Effector CD4-positive, alpha-beta T cell (primary cell): Measurements from ENCODE around the gene IZUMO1.

Experiments
- DNase-seq: peaks from one replicate; pipeline ENCODE4 v3.0.0-alpha.2; 2020

The IZUMO1 gene

DNA sequence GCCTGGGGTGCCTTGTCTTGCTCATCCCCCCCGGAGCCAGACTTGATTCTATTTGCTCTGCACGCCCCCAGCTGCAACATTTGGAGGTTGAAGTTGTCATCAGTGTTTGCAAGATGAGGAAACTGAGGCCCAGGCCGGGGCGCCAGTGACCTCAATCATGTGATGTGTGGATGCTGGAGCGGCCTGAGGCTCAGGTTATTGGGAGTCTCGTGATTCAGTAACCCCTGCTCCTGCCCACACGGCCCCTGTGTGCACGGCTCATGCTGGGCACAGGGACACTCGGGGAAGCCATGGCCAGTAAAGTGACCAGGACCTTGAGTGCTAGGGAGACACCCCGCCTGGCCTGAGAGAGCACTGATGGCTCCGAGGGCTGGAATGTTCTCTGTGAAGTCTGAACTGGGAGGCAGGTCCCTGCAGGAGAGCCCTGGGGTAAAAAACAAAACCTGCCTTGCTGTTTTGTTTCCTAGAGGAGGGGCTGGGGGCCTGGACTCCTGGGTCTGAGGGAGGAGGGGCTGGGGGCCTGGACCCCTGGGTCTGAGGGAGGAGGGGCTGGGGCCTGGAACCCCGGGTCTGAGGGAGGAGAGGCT, 10.5 kb upstream of the IZUMO1 start:
- DNase-seq = no peak

DNA sequence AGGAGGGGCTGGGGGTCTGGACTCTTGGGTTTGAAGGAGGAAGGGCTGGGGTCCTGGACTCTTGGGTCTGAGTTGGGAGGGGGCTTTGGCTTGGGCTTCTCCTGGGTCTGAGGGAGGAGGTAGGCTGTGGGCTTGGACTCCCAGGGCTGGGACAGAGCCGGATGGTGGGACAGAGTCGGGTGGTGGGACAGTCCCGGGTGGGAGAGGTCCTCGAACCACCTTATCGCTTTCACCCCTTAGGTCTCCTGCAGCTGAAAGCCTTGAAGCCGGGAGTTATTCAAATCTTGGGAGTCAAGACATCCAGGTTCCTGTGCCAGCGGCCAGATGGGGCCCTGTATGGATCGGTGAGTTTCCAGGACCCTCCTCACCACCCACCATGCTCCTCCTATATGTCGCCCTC, 10.0 kb upstream of the IZUMO1 start:
- DNase-seq = no peak

DNA sequence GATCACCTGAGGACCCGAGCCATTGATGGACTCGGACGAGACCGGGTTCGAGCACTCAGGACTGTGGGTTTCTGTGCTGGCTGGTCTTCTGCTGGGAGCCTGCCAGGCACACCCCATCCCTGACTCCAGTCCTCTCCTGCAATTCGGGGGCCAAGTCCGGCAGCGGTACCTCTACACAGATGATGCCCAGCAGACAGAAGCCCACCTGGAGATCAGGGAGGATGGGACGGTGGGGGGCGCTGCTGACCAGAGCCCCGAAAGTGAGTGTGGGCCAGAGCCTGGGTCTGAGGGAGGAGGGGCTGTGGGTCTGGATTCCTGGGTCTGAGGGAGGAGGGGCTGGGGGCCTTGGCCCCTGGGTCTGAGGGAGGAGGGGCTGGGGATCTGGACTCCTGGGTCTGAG, 9.5 kb upstream of the IZUMO1 start:
- DNase-seq = no peak

DNA sequence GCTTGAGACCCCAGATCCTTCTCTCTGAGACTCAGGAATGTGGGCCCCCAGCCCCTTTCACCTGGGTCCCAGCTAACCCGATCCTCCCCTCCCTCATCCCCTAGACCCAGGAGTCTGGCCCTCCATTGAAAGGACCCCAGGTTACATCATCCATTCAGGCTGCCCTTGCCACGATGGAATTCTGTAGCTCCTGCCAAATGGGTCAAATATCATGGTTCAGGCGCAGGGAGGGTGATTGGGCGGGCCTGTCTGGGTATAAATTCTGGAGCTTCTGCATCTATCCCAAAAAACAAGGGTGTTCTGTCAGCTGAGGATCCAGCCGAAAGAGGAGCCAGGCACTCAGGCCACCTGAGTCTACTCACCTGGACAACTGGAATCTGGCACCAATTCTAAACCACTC, 9.1 kb upstream of the IZUMO1 start:
- DNase-seq = no peak

DNA sequence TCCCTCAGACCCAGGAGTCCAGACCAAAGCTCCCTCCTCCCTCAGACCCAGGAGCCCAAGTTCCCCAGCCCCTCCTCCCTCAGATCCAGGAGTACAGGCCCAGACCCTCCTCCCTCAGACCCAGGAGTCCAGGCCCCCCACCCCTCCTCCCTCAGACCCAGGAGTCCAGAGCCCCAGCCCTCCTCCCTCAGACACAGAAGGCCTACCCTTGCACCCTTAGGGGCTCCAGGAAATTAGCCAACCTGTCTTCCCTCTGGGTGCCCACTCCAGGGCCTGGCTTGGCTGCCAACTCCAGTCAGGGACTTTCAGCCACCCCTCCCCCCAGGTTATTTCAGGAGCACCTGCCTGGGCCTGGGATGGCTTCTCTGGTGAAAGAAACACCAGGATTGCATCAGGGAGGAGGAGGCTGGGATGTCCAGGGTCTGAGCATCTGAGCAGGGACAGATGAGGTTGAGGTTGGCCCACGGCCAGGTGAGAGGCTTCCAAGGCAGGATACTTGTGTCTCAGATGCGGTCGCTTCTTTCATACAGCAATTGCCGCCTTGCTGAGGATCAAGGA, 8.5 kb upstream of the IZUMO1 start, which contains the start of gene FGF21:
TSS of gene FGF21 (plus strand) at position 441 of the 558 bp plus-strand sequence. CDS start 713 bp downstream, outside the sequence.
- no peak for DNase-seq

DNA sequence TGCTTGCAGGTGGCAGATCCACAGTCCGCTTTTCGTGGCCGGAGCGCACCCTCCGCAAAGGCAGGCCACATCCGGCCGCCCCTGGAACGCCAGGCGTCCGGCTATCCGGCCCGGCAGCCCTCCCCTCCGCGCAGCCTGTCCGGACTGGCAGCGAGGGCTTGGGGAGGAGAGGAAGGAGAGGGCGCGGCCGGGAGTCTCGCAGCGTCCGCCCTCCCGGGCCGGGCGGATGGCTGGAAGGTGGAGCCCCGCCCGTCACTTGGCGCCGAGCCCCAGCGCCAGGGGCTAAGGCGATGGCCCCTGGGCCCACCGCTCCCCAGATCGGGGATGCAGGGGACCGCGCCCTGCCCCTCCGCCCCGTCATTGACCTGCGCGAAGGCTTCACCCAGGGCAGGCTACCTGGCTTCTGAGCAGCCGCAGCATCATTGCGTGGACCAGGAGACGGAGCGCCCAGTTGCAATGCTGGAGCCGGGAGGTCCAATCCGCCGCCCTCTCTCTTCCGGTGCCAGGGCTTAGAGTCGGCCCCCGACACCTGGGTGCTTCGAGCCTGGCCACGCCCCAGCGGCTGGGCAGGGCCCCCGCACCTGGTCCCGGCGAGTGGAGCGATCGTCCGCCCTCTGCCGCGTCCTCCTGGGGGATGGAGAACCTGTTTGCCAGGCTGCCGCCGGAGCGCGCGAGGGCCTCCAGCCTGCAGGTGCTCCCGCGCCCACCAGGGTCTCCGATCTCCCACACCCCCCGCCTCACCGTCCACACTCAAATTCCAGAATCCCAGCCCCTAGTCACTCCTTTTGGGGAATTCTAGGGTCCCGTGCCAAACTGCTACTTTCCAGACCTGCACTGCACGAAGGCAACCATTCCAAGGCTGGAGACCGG, 6.0 kb upstream of the IZUMO1 start, which contains the start of gene FUT1:
TSS of gene FUT1 (minus strand) at position 146 of the 870 bp plus-strand sequence. CDS start 1,360 bp downstream, outside the sequence.
- DNase-seq = peak; percentile 21

DNA sequence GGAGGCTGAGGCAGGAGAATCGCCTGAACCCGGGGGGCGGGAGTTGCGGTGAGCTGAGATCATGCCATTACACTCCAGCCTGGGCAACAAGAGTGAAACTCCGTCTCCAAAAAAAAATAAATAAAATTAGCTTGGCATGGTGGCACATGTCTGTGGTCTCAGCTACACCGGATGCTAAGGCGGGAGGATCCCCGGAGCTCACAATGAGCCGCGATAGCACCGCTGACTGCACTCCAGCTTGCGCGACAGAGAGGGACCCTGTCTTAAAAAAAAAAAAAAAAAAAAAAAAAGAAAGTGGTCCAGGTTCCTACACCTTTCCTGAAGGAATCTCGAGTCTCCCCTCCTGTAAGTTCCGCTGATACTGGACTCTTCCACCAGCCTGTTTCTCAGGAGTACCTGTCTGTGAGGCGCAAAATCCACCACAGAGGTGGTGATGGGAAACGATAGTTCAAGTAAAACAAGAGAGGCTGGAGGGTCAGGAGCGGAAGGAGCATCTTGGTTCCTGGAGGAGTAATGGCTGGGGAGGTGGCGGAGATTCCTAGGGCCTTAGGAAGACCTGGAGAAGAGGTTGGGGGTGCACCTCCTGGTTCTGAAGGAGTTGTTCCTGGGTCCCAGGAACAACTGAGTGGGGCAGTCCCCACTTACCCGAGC, 5.3 kb upstream of the IZUMO1 start:
- DNase-seq = no peak

DNA sequence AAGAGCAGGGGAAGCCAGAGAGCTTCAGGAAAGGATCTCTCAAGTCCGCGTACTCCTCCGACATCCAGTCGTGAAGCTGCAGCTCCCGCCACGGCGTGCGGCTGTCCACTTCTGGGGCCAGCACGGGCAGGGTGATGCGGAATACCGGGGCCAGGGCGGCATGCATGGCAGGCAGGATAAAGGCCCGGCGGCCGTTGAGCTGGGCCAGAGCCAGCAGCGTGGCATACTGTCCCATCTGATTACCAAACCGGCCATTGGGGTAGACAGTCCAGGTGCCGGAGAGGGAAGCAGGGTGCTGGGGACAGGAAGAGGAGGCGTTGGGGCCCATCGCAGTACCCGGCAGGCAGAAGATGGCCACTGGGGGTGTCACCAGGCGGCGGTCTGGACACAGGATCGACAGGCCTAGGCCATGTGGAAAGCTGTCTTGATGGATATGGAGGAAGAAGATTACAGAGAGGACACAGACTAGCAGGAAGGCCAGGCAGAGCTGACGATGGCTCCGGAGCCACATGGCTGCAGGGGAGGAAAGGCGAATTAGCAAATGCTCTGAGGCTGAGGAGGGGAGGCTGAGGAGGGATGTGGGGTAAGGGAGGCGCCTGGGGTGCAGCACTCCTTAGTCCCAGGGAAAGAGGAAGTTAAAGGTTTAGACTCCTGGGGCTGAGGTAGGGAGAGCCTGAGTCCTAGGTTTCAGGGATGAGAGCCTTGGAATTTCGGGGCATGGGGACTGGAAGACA, 4.2 kb upstream of the IZUMO1 start:
- DNase-seq = no peak

DNA sequence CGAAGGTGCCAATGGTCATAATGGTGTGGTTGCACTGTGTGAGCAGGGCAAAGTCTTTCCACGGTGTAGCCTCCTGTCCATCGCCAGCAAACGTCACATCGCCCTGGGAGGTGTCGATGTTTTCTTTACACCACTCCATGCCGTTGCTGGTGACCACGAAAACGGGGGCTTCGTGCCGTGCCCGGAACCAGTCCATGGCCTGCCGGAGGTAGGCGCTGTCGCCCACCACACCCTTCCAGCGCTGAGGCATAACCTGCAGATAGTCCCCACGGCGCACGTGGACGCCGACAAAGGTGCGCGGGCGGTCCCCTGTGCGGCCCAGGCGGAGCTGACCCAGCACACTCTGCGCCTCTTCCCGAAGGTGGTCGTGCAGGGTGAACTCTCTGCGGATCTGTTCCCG, 3.6 kb upstream of the IZUMO1 start:
- DNase-seq = no peak

DNA sequence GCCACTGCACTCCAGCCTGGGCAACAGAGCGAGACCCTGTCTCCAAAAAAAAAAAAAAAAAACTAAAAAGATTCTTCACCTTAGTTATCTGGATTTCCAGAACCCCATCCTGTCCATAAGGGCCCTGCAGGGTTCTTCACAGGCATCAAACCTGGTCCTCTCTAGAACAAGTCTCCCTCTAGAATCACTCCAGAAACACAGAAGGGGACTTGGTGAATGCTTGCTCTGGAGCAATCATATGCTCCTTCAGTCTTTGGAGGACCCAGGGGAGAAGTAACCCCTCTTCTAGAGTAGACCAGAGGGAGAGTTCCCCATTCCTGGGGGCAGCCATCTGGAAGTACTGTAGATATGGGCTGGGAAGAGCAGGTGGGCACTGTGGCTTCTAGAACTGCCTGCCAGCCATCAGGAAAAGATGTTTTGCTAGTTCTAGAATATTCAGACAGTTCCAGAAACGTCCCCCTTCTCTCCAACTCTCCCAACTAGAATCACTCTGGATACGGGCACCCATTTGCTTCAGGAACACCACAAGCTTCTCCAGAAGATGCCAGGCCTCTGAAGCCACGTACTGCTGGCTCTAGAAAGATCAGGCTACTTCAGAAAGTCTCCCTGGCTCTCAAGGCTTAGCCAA, 3.0 kb upstream of the IZUMO1 start:
- no peak for DNase-seq

DNA sequence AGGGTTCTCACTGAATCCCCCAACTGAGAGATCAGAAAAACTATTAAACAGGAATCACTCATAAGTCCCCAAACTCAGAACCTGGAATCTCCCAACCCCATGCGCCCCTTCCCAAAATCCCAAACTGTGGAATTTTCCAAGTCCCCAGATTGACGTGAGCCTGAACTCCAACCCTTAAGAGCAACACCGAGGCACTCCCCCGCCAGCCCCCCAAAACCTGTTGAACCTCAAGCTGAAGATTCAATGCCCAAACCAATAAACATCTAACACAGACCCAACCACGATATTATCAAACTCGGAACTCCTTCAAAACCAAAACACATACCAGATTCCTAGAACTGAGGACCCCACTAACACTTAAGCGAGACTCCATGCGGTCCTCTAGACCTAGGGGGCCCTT, 599 bp downstream of the IZUMO1 start:
- DNase-seq = no peak

DNA sequence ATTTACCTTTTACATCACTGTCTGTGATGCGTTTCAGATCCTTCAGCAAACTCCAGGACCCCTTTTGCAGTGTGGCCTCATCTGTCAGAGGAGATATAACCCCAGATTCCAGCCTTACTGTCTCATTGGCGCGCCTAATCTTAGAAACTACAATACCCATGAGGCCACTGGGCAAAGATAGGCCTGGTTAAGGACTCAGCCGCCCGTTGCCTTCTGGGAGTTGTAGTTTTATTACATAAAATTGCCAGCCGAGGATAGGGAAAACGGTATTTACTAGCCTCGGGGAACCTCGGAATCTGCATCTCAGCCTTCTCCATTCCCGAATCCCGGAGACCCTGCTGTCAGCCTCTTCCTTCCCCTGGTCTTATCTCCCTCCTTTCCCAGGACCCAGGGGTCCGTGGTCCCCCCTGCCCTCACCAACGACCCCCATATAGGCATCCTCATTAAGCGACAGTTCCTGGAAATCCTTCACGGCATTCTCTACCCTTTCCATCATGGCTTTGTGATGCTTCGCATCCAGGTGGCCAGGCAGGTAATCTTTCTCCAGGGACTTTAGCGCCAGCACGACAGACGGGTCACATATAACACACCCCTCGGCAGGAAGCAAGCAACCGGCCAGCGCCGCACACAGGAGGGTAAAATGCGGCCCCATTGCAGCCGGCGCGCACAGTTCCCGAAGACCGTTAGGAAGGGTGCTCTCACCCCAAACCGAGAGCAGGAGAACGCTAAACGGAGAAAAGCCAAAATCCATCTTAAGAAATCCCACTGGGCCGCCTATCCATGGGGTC, 1.3 kb downstream of the IZUMO1 start:
- peak; percentile 45 for DNase-seq

DNA sequence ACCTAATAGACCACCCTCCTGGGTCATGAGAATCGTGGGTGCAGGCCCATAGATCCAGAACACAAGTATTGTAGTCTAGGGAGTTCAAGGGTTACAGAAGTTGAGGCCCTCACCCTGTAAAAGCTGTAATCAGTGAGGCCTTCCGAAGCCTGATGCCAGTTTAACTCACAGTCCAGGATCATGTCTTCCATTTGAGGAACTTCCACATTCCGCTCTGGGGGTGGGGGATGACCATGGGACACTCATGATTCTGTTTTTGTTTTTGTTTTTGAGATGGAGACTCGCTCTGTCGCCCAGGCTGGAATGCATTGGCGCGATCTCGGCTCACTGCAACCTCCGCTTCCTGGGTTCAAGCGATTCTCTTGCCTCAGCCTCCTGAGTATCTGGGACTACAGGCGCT, 4.6 kb downstream of the IZUMO1 start:
- DNase-seq = no peak

DNA sequence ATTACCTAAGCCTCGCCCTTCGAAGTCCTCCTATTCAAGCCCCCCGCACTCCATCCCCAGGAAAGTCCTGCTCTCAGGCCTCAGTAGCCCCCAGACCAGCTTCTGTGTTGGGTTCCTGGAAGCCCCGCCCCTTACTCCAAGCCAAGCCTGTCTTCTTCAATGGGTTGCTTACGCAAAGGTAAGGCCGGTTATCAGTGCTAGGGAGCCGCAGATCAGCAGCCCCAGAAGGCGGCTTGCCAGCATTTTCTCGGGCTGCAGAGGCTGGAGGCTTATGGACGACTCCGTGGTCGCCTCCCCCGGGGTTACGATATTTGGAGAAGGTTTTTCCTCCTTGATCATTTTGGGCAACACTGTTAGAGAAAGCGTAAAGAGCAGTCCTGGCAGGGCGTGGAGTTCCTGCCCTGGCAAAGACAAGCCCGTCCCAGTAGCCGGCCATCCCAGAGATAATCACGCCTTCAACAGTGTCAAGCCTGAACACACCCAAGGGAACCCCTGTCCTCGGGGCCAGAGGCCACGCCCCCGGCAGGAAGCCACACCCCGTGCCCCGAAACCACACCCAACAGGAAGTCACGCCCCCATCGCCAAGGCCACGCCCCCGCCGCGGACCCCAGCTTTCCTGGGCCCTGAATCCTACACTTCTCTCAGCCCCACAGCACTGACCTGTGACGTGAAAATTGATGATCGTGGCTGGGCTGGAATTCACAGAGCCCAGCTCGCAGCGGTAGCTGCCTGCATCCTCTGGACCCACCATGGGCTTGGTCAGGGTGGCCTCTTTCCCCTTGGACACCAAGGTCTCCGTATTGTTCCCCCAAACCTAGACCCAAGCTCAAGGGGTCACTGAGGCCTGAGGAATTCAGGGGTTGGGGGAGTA, 5.3 kb downstream of the IZUMO1 start:
- no peak for DNase-seq

DNA sequence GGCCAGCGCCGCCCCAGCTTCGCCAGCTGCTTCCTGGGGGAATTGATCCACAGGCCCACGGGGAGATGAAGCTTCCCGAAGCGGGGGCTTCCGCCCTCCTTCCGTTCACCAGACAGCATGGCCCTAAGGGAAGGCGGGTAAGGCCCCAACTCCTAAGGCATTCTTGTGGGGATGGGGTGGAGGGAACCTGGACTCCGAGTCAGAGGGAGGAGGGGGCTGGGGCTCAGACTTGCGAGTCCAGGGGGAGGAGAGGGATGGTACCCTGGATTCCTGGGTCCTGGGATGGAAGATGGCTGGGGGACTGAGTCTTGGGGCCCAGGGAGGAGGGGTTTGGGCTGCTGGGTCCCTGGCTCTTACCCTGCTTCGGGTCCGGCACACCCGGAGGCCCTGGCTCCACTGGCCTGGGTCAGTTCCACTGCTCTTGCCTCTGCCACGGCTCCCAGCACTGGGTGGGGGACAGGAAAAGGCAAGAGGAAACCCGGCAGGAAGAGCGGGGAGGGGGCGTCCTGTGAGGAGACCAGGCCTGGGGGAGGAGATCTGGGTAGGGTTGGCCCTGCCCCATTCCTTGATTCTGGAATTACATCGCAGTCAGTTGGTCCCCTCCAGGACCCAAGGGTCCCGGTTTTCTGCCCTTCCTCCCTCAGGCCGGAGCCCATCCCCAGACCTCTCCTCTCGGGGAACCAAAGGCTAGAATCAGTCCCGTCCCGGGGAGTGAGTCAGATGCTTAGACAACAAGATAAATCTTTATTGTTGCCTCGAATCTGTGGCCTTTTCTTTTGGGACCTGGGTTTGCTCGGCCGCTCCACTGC, 6.3 kb downstream of the IZUMO1 start, which contains the start of gene RASIP1:
TSS of gene RASIP1 (minus strand) at position 447 of the 809 bp plus-strand sequence. CDS start at position 119, 328 bp downstream.
- DNase-seq = no peak

DNA sequence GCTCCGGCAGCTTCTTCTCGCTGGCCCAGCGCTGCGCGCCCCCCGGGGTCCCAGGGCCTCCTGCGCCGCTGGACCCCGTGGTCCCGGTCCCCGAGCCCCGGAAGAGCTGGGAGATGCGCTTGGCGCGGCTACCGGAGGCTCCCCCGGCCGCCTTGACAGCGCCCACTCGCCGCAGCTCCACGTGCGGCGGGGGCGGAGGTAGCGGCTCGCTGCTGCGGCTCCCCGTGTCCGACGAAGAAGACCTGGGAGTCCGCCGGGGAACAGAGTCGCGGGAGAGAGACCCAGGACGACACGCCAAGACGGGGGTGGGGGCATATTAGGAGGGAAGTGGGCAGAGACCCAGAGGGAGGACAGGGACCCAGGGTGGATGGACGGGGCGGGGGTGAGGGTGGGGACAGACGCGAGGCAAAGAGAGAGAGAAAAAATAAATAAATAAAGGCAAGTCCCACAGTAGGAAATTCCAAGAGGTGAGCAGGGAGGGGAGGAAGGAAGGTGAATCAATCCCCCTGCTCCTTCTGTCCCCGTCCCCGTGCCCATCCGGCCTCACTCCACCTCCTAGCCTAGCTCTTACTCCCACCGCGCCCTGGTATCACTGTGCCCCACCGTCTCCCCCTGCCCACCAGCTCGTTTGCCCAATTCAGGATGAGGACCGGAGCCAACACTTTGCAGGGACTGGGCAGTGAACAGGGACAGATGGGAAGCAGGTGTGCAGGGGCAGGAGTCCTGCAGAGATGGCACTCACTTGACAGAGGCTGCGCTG, 7.1 kb downstream of the IZUMO1 start:
- no peak for DNase-seq

DNA sequence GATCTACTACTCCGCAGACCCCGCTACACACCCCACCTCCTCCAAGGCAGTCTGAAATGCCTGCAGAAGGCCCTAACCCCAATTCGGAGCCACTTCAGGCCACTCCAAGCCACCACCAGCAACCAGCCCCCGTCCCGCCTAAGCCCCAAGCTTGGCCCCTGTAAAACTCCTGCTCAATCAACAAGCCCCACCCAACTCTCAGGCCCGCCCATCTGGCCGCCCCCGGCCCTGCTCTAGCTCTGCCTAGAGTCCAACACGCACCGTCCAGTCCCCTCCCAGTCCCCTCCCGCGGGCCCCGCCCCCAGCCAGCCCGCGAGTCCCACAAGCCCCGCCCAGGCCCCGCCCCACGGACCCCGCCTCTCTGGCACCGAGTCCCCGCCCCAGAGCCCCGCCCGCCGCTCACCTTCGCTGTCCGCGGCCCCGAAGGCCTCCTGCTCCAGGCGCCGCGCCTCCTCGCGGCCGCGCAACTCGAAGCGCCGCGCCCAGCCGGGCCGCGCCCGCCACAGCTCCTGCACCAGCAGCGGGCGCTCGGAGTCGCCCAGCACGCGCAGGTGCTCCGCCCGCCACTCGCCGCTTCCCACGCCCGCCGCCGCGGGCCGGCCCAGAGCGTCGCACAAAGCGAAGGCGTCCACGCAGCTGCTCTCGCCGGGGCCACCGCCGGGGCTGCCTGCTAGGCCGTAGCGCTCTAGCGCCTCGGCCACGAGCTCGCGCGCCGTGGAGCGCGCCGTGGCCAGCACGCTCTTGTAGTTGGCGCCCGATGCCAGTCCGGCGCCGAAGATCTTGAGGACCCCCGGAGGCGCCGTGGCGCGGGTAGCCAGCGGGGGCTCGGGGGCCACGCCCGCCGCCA, 7.9 kb downstream of the IZUMO1 start:
- peak; percentile 86 for DNase-seq
